PC-3 (cell line): Measurements from ENCODE around the gene ANXA9. TPM values are rescaled to one million over a fixed set of nuclear protein-coding genes. Genes with fewer than 3 reads are reported as not detected.
A peak's percentile ranks its signal among the peaks of the same experiment; 100 is the strongest.

Experiments used
- ATAC-seq: fragments of 200-7000 bp; cut with Tn5 transposase; 2 replicates; pipeline ENCODE4 v1.9.1; 2020; ENCODE audit warnings: mild to moderate bottlenecking, moderate library complexity
- BruUV-seq: library from RNA; stranded (reverse); fragments of 400-500 nt; replicated peaks from 2 replicates; lab custom pipeline; 2021; lab: Mats Ljungman, UMichigan
- CTCF ChIA-PET: fragments of 300-600 bp; sonication (Branson Sonifier 250); formaldehyde crosslinking; loops from one replicate; lab custom pipeline; 2022; ENCODE audit warnings: antibody characterized with exemption; lab: Charles Lee
- POLR2A ChIA-PET: fragments of 300-600 bp; sonication (Branson Sonifier 250); formaldehyde crosslinking; loops from one replicate; lab custom pipeline; 2022; ENCODE audit warnings: antibody characterized with exemption; ENCODE audit not compliant: unreplicated experiment; lab: Charles Lee
- DNase-seq: peaks from one replicate; pipeline ENCODE4 v3.0.0-alpha.2; 2015
- H2AFZ ChIP-seq: fragments of 300-600 bp; sonication (generic); 2 replicates; pipeline ENCODE4 v1.6.0; 2016; ENCODE audit warnings: antibody characterized with exemption, low read length
- H3F3A ChIP-seq: fragments of 300-600 bp; sonication (generic); one replicate; pipeline ENCODE4 v1.6.0; 2017; ENCODE audit warnings: antibody characterized with exemption, low read length, control low read depth, mild to moderate bottlenecking; ENCODE audit not compliant: unreplicated experiment
- H3K27ac ChIP-seq: fragments of 300-600 bp; sonication (generic); 2 replicates; pipeline ENCODE4 v1.5.1; 2016; ENCODE audit warnings: mild to moderate bottlenecking, low read length
- H3K27me3 ChIP-seq: fragments of 300-600 bp; sonication (generic); 2 replicates; pipeline ENCODE4 v1.6.1; 2016; ENCODE audit warnings: low read length, mixed read lengths
- H3K36me3 ChIP-seq: fragments of 300-600 bp; sonication (generic); 2 replicates; pipeline ENCODE4 v1.6.1; 2016; ENCODE audit warnings: low read depth, mixed run types, low read length, mixed read lengths
- H3K4me1 ChIP-seq: fragments of 300-600 bp; sonication (generic); 2 replicates; pipeline ENCODE4 v1.5.1; 2016; ENCODE audit warnings: low read length; ENCODE audit not compliant: insufficient read depth
- H3K4me2 ChIP-seq: fragments of 300-600 bp; sonication (generic); 2 replicates; pipeline ENCODE4 v1.6.0; 2016; ENCODE audit warnings: low read length
- H3K4me3 ChIP-seq: fragments of 300-600 bp; sonication (generic); 2 replicates; pipeline ENCODE4 v1.5.1; 2016; ENCODE audit warnings: mild to moderate bottlenecking, low read length, mixed read lengths
- H3K79me2 ChIP-seq: fragments of 300-600 bp; sonication (generic); 2 replicates; pipeline ENCODE4 v1.6.1; 2017; ENCODE audit warnings: low read length, mixed read lengths
- H3K9ac ChIP-seq: fragments of 300-600 bp; sonication (generic); 2 replicates; pipeline ENCODE4 v1.6.0; 2016; ENCODE audit warnings: mild to moderate bottlenecking, low read length
- H3K9me2 ChIP-seq: fragments of 300-600 bp; sonication (generic); replicated peaks from 2 replicates; pipeline ENCODE4 v1.6.1; 2016; ENCODE audit warnings: mixed run types, low read length, mixed read lengths
- H3K9me3 ChIP-seq: fragments of 300-600 bp; sonication (generic); 2 replicates; pipeline ENCODE4 v1.6.1; 2016; ENCODE audit warnings: low read length, mixed read lengths
- H4K20me1 ChIP-seq: fragments of 300-600 bp; sonication (generic); 2 replicates; pipeline ENCODE4 v1.6.1; 2016; ENCODE audit warnings: low read length, mixed read lengths
- CTCF ChIP-seq: fragments of 300-600 bp; sonication (generic); conservative IDR thresholded peaks from 2 replicates; pipeline ENCODE4 v1.5.1; 2017; ENCODE audit warnings: antibody characterized with exemption, low read depth, mild to moderate bottlenecking, low read length
- EZH2 ChIP-seq: fragments of 300-600 bp; sonication (generic); IDR thresholded peaks from one replicate; pipeline ENCODE4 v1.6.1; 2017; ENCODE audit warnings: antibody characterized with exemption, mild to moderate bottlenecking, low read length; ENCODE audit not compliant: unreplicated experiment
- EZH2phosphoT487 ChIP-seq: fragments of 300-600 bp; sonication (generic); IDR thresholded peaks from 2 replicates; pipeline ENCODE4 v1.6.1; 2018; ENCODE audit warnings: mild to moderate bottlenecking, antibody characterized with exemption, low read length, borderline replicate concordance
- intact Hi-C: fragments of 100-400 bp; cut with micrococcal nuclease; formaldehyde crosslinking; loops from 2 replicates; pipeline ENCODE4 v1.9.0; 2023
- total RNA-seq: library from RNA; depleted of rRNA; stranded (reverse); fragments of >200 nt; gene quantifications from 2 replicates; pipeline ENCODE4 v1.2.3, GENCODE V29; 2014

The ANXA9 gene
- total RNA-seq, 1 experiment from 2014 or later = 0.18 TPM

- DNase-seq (no peak), ATAC-seq (no peak)
- no TSS peak for BruUV-seq
- TF ChIP-seq EZH2 (no peak), EZH2phosphoT487 (no peak), CTCF (no peak)
- Histone ChIP-seq H3K79me2 (peaks cover 28% of the 10 kb centered on the region), H3K4me1 (peaks cover 50% of the 10 kb centered on the region), H3K4me2 (no peak overlapping the region), H3K27me3 (no peaks in the 10 kb centered on the region), H3K36me3 (no peaks in the 10 kb centered on the region; the same call in 1 of the 2 replicates), H2AFZ (no peak overlapping the region), H3K4me3 (no peak overlapping the region), H3K9me2 (no peaks in the 10 kb centered on the region), H4K20me1 (peaks cover 19% of the 10 kb centered on the region), H3K9ac (no peak overlapping the region), H3F3A (peaks cover 4% of the 10 kb centered on the region), H3K27ac (peak overlapping the region; percentile 49; the same call in 1 of the 2 replicates), H3K9me3 (no peaks in the 10 kb centered on the region)
- POLR2A ChIA-PET = no interaction called here
- CTCF ChIA-PET = interaction anchor here (0.6 kb wide), 2 partner anchors 20 to 82 kb away, joined by 4 to 5 read pairs; no protein-coding TSS in a partner anchor
- intact Hi-C loops = loop anchor here (5.0 kb wide), 1 partner anchor 354 kb away; no protein-coding TSS in a partner anchor
These were observed 5.7 kb upstream of the ANXA9 start for GRCh38 chr1:150976401-150976821.

GRCh38 chr1:150976879-150977694 is 5.0 kb upstream of the ANXA9 start:
- ChIA-PET CTCF (interaction anchor here (0.6 kb wide), 1 partner anchor 19 kb away, joined by 5 read pairs; no protein-coding TSS in a partner anchor), POLR2A (no interaction called here)
- H3K4me3 ChIP-seq = peak overlapping the region; percentile 7; the same call in 1 of the 2 replicates
- no peaks in the 10 kb centered on the region; the same call in 1 of the 2 replicates for H3K36me3 ChIP-seq
- BruUV-seq = no TSS peak
- TF ChIP-seq EZH2phosphoT487 (no peak), CTCF (no peak), EZH2 (no peak)
- peaks cover 50% of the 10 kb centered on the region for H3K4me1 ChIP-seq
- H3K27ac ChIP-seq = peak overlapping the region; percentile 49
- intact Hi-C loops = loop anchor here (5.0 kb wide), 1 partner anchor 355 kb away; no protein-coding TSS in a partner anchor
- H3K9me2 ChIP-seq = no peaks in the 10 kb centered on the region
- peaks cover 13% of the 10 kb centered on the region for H4K20me1 ChIP-seq
- H3K27me3 ChIP-seq = no peaks in the 10 kb centered on the region
- peak overlapping the region; percentile 2; the same call in 1 of the 2 replicates for H3K9ac ChIP-seq
- peak overlapping the region; percentile 52 for H2AFZ ChIP-seq
- no peaks in the 10 kb centered on the region for H3K9me3 ChIP-seq
- ATAC-seq (peak; percentile 59), DNase-seq (peak; percentile 94)
- peak overlapping the region; percentile 69 for H3K4me2 ChIP-seq
- peaks cover 4% of the 10 kb centered on the region for H3F3A ChIP-seq
- H3K79me2 ChIP-seq = peaks cover 21% of the 10 kb centered on the region
